HL-60 (cell line): ENCODE measurements around the gene FARS2.

Source experiments
- DNase-seq, 2 experiments: peaks; one replicate each; pipeline ENCODE4 v3.0.0-alpha.2; 2010 to 2020; ENCODE audit warnings: low read depth in 1 of 2, low spot score in 1 of 2
- H3K27ac ChIP-seq: fragments of 250-450 bp; sonication (Bioruptor Pico); replicated peaks from 2 replicates; pipeline ENCODE4 v1.5.1; 2020; ENCODE audit warnings: mild to moderate bottlenecking, moderate library complexity
- H3K27me3 ChIP-seq: fragments of 250-450 bp; sonication (Bioruptor Pico); 2 replicates; pipeline ENCODE4 v1.5.1; 2021; ENCODE audit warnings: mild to moderate bottlenecking, moderate library complexity; ENCODE audit not compliant: insufficient read depth, poor library complexity, severe bottlenecking
- H3K4me3 ChIP-seq: replicated peaks from 2 replicates; pipeline ENCODE4 v1.5.1; 2011; ENCODE audit warnings: mild to moderate bottlenecking, control low read depth, low read length; ENCODE audit not compliant: insufficient read depth
- CTCF ChIP-seq: IDR thresholded peaks from one replicate; pipeline ENCODE4 v1.5.1; 2011; ENCODE audit warnings: low read length, control low read depth, inconsistent platforms; ENCODE audit not compliant: insufficient read depth
- GABPA ChIP-seq: IDR thresholded peaks from 2 replicates; pipeline ENCODE4 v1.6.1; 2012; ENCODE audit warnings: low read depth
- POLR2AphosphoS5 ChIP-seq: IDR thresholded peaks from 2 replicates; pipeline ENCODE4 v1.6.1; 2012; ENCODE audit warnings: low read depth
- REST ChIP-seq: IDR thresholded peaks from 2 replicates; pipeline ENCODE4 v1.6.1; 2012; ENCODE audit warnings: low read depth; ENCODE audit not compliant: insufficient replicate concordance
- SPI1 ChIP-seq: IDR thresholded peaks from 2 replicates; pipeline ENCODE4 v1.6.1; 2012; ENCODE audit warnings: low read depth, mild to moderate bottlenecking, borderline replicate concordance

Gene FARS2

GRCh38 chr6:5626727-5627426 is 365.6 kb downstream of the FARS2 start:
- no peak for TF ChIP-seq GABPA
- TF ChIP-seq CTCF = no peak
- no peak for TF ChIP-seq REST
- no peak for TF ChIP-seq POLR2AphosphoS5
- TF ChIP-seq SPI1 = no peak
- H3K4me3 ChIP-seq = no peak overlapping the region
- DNase-seq = no peak
- H3K27ac ChIP-seq = no peak overlapping the region
- no peaks in the 10 kb centered on the region for H3K27me3 ChIP-seq

- no peaks in the 10 kb centered on the region for H3K27me3 ChIP-seq
- no peak for DNase-seq
- no peak overlapping the region for H3K4me3 ChIP-seq
- no peak overlapping the region for H3K27ac ChIP-seq
- TF ChIP-seq CTCF = no peak
- no peak for TF ChIP-seq GABPA
- no peak for TF ChIP-seq POLR2AphosphoS5
- TF ChIP-seq SPI1 = no peak
- TF ChIP-seq REST = no peak
Measured at GRCh38 chr6:5630636-5631035, 369.3 kb downstream of the FARS2 start.

GRCh38 chr6:5632348-5632935 is 371.1 kb downstream of the FARS2 start:
- DNase-seq = no peak
- TF ChIP-seq SPI1 (no peak), POLR2AphosphoS5 (no peak), CTCF (no peak), REST (no peak), GABPA (no peak)
- Histone ChIP-seq H3K27ac (no peak overlapping the region), H3K4me3 (no peak overlapping the region), H3K27me3 (no peaks in the 10 kb centered on the region)
